GOT3 (cell line): ENCODE results near the gene ATP2A2.
"Not testable (repeated sequence)": the region's sequence is repeated elsewhere in the genome, so short reads cannot be mapped to it uniquely, and the experiment has no call there.

Source experiments
- DNase-seq: peaks from one replicate; lab custom pipeline; 2025; ENCODE audit warnings: mixed read lengths; lab: John Stamatoyannopoulos, UW

Gene ATP2A2

GRCh38 chr12:110343736-110344555, 62.9 kb downstream of the ATP2A2 start:
- no peak for DNase-seq

- DNase-seq: no peak
Observed at GRCh38 chr12:110344657-110345056, 63.6 kb downstream of the ATP2A2 start.

- no peak for DNase-seq
Observed at GRCh38 chr12:110345176-110345661, 64.2 kb downstream of the ATP2A2 start.

GRCh38 chr12:110345963-110346362, 64.9 kb downstream of the ATP2A2 start:
- no peak for DNase-seq

GRCh38 chr12:110347767-110348166, 66.7 kb downstream of the ATP2A2 start:
- no peak for DNase-seq

GRCh38 chr12:110348431-110349059, 67.5 kb downstream of the ATP2A2 start:
- DNase-seq: no peak

GRCh38 chr12:110349096-110349495, 68.0 kb downstream of the ATP2A2 start:
- DNase-seq: no peak

GRCh38 chr12:110349514-110350151, 68.6 kb downstream of the ATP2A2 start:
- no peak for DNase-seq

GRCh38 chr12:110351119-110351518, 70.1 kb downstream of the ATP2A2 start:
- no peak for DNase-seq

GRCh38 chr12:110352401-110352800, 71.4 kb downstream of the ATP2A2 start:
- no peak for DNase-seq

- no peak for DNase-seq
Observed at GRCh38 chr12:110353211-110353965, 72.3 kb downstream of the ATP2A2 start.

- no peak for DNase-seq
Observed at GRCh38 chr12:110354172-110354780, 73.2 kb downstream of the ATP2A2 start.

- DNase-seq: no peak
Observed at GRCh38 chr12:110355073-110355472, 74.0 kb downstream of the ATP2A2 start.

- DNase-seq: not testable (repeated sequence)
Observed at GRCh38 chr12:110358384-110359097, 77.5 kb downstream of the ATP2A2 start.

GRCh38 chr12:110361216-110361615, 80.2 kb downstream of the ATP2A2 start:
- DNase-seq: no peak

GRCh38 chr12:110365489-110366320, 84.7 kb downstream of the ATP2A2 start:
- DNase-seq: no peak

- no peak for DNase-seq
Observed at GRCh38 chr12:110366321-110367142, 85.5 kb downstream of the ATP2A2 start.

- DNase-seq: no peak
Observed at GRCh38 chr12:110367181-110367864, 86.3 kb downstream of the ATP2A2 start.

- no peak for DNase-seq
Observed at GRCh38 chr12:110369992-110370391, 88.9 kb downstream of the ATP2A2 start.
